BJ (cell line): ENCODE measurements around the gene SEPTIN1. TPM values are rescaled to one million over a fixed set of nuclear protein-coding genes. Genes with fewer than 3 reads are reported as not detected.

Experiments used
- CTCF ChIA-PET: fragments of 350-600 bp; formaldehyde crosslinking; extraction: SDS; loops from one replicate; lab custom pipeline; 2021; ENCODE audit warnings: antibody characterized with exemption, inconsistent platforms; lab: Yijun Ruan, JAX
- POLR2A ChIA-PET: fragments of 300-600 bp; sonication (Branson Sonifier 250); formaldehyde crosslinking; extraction: SDS; loops from one replicate; lab custom pipeline; 2021; ENCODE audit warnings: antibody characterized with exemption; lab: Charles Lee
- DNase-seq: peaks from one replicate; pipeline ENCODE4 v3.0.0-alpha.2; 2011; ENCODE audit warnings: low read depth
- H3K27me3 ChIP-seq: 2 replicates; pipeline ENCODE4 v1.6.0; 2011; ENCODE audit warnings: low read length; ENCODE audit not compliant: control insufficient read depth, insufficient read depth
- H3K36me3 ChIP-seq: 2 replicates; pipeline ENCODE4 v1.5.1; 2011; ENCODE audit warnings: low read length; ENCODE audit not compliant: control insufficient read depth, insufficient read depth
- H3K4me3 ChIP-seq: 2 replicates; pipeline ENCODE4 v1.5.1; 2011; ENCODE audit warnings: low read depth, mild to moderate bottlenecking, control low read depth, low read length
- CTCF ChIP-seq: IDR thresholded peaks from 2 replicates; pipeline ENCODE4 v1.5.1; 2011; ENCODE audit warnings: low read depth, mild to moderate bottlenecking, control low read depth, inconsistent platforms, low read length, moderate library complexity; ENCODE audit not compliant: insufficient read depth
- polyA plus RNA-seq: library from polyadenylated mRNA; depleted of rRNA; stranded (reverse); fragments of >200 nt; gene quantifications from 2 replicates; pipeline ENCODE4 v1.2.3, GENCODE V29; 2011

The SEPTIN1 gene
- polyA plus RNA-seq, 1 experiment: 0.17 TPM

- no peak for DNase-seq
- POLR2A ChIA-PET: no interaction called here
- Histone ChIP-seq H3K4me3 (no peak overlapping the region), H3K36me3 (peaks cover 22% of the 10 kb centered on the region), H3K27me3 (no peaks in the 10 kb centered on the region)
- CTCF ChIA-PET: interaction anchor here (0.8 kb wide), 1 partner anchor 12 kb away, joined by 3 read pairs; no protein-coding TSS in a partner anchor
- no peak for TF ChIP-seq CTCF
Measured at GRCh38 chr16:30359871-30360170, 22.5 kb downstream of the SEPTIN1 start.

- ChIA-PET POLR2A (no interaction called here), CTCF (interaction anchor here (0.8 to 1.7 kb wide), 2 partner anchors 8 to 13 kb away, joined by 3 to 6 read pairs; no protein-coding TSS in a partner anchor)
- Histone ChIP-seq H3K4me3 (no peak overlapping the region), H3K36me3 (peaks cover 22% of the 10 kb centered on the region), H3K27me3 (no peaks in the 10 kb centered on the region)
- no peak for DNase-seq
- TF ChIP-seq CTCF: no peak
Measured at GRCh38 chr16:30358990-30359870, 23.1 kb downstream of the SEPTIN1 start.

DNA sequence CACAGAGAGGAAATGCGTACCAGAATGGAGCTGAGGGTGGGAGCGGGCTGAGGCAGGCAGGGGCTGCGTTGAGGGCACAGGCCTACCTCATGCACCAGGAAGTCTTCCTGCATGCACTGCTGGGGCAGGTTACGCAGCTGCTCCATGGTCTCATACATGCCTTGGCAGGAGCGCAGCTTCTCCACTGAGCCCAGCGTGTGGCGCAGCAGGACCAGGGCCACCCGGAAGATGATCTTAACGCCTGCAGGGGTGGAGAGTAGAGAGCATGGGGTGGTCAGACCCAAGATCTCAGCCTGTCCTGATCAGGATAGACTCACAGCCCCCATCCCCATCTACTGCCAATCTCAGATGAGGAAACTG is 23.8 kb downstream of the SEPTIN1 start:
- Histone ChIP-seq H3K36me3 (peaks cover 22% of the 10 kb centered on the region), H3K27me3 (no peaks in the 10 kb centered on the region), H3K4me3 (no peak overlapping the region)
- ChIA-PET CTCF (interaction anchor here (1.7 kb wide), 1 partner anchor 9 kb away, joined by 6 read pairs; no protein-coding TSS in a partner anchor), POLR2A (no interaction called here)
- no peak for DNase-seq
- no peak for TF ChIP-seq CTCF

GRCh38 chr16:30357715-30358576 is 24.4 kb downstream of the SEPTIN1 start:
- POLR2A ChIA-PET: no interaction called here
- Histone ChIP-seq H3K27me3 (no peaks in the 10 kb centered on the region), H3K36me3 (peaks cover 23% of the 10 kb centered on the region), H3K4me3 (no peak overlapping the region)
- no peak for DNase-seq
- TF ChIP-seq CTCF: no peak
- CTCF ChIA-PET: interaction anchor here (1.7 to 1.8 kb wide), 2 partner anchors 10 to 52 kb away, joined by 5 to 6 read pairs; no protein-coding TSS in a partner anchor
